HG02763 (cell line): ENCODE measurements around the gene MS4A18.
"Not testable (repeated sequence)": the region's sequence is repeated elsewhere in the genome, so short reads cannot be mapped to it uniquely, and the experiment has no call there.

Experiments used
- ATAC-seq: cut with Tn5 transposase; IDR thresholded peaks from one replicate; pipeline ENCODE4 v1.9.1; 2021; ENCODE audit warnings: mild to moderate bottlenecking, moderate library complexity; ENCODE audit not compliant: unreplicated experiment

Gene MS4A18

GRCh38 chr11:60724420-60724819 lies at the start of gene MS4A18:
TSS of gene MS4A18 (plus strand) at chr11:60724720.
- no peak for ATAC-seq

- not testable (repeated sequence) for ATAC-seq
Observed at GRCh38 chr11:60678231-60678630, 46.3 kb upstream of the MS4A18 start.

- ATAC-seq = no peak
Observed at GRCh38 chr11:60679879-60680278, 44.6 kb upstream of the MS4A18 start.

- no peak for ATAC-seq
Observed at GRCh38 chr11:60680455-60681119, 43.9 kb upstream of the MS4A18 start.

GRCh38 chr11:60684541-60684848 lies 40.0 kb upstream of the MS4A18 start:
- ATAC-seq = not testable (repeated sequence)

- ATAC-seq = no peak
Observed at GRCh38 chr11:60691661-60692060, 32.9 kb upstream of the MS4A18 start.

GRCh38 chr11:60699284-60699691 lies 25.2 kb upstream of the MS4A18 start, which contains the start of gene MS4A8:
TSS of gene MS4A8 (plus strand) at chr11:60699612. CDS start at chr11:60700861, 1,249 bp downstream.
- no peak for ATAC-seq

GRCh38 chr11:60699936-60700335 lies 24.6 kb upstream of the MS4A18 start:
- ATAC-seq = no peak

GRCh38 chr11:60700689-60701468 lies 23.6 kb upstream of the MS4A18 start:
- ATAC-seq = no peak

GRCh38 chr11:60701469-60701818 lies 23.1 kb upstream of the MS4A18 start:
- ATAC-seq = no peak

GRCh38 chr11:60703374-60703773 lies 21.1 kb upstream of the MS4A18 start:
- ATAC-seq = no peak

- ATAC-seq = no peak
Observed at GRCh38 chr11:60705895-60706294, 18.6 kb upstream of the MS4A18 start.

GRCh38 chr11:60706931-60707330 lies 17.6 kb upstream of the MS4A18 start:
- ATAC-seq = no peak

GRCh38 chr11:60710482-60710881 lies 14.0 kb upstream of the MS4A18 start:
- no peak for ATAC-seq

- no peak for ATAC-seq
Observed at GRCh38 chr11:60711276-60711675, 13.2 kb upstream of the MS4A18 start.

- not testable (repeated sequence) for ATAC-seq
Observed at GRCh38 chr11:60713423-60713822, 11.1 kb upstream of the MS4A18 start.

GRCh38 chr11:60717956-60718355 lies 6.6 kb upstream of the MS4A18 start:
- no peak for ATAC-seq

- ATAC-seq = no peak
Observed at GRCh38 chr11:60718524-60719316, 5.8 kb upstream of the MS4A18 start.

- ATAC-seq = no peak
Observed at GRCh38 chr11:60719391-60719790, 5.1 kb upstream of the MS4A18 start.

- ATAC-seq = no peak
Observed at GRCh38 chr11:60720460-60720859, 4.1 kb upstream of the MS4A18 start.

- ATAC-seq = no peak
Observed at GRCh38 chr11:60725592-60725991, 1.1 kb downstream of the MS4A18 start.

- ATAC-seq = no peak
Observed at GRCh38 chr11:60731586-60731985, 7.1 kb downstream of the MS4A18 start.
